ENCODE data around the gene RCVRN. TPM values are rescaled to one million over a fixed set of nuclear protein-coding genes. Genes with fewer than 3 reads are reported as not detected.

RCVRN gene
- total RNA-seq, 2 experiments from 2014 or later: not detected

GRCh38 chr17:9899280-9900043 is 5.6 kb downstream of the RCVRN start:
- DNase-seq (no peak), ATAC-seq (no peak)
- H3K27ac Mint-ChIP-seq: no peak overlapping the region
- H3K9me3 Mint-ChIP-seq (ENCODE audit: low read depth): no peaks in the 10 kb centered on the region
- peaks cover 8% of the 10 kb centered on the region for H3K27me3 Mint-ChIP-seq
- no peaks in the 10 kb centered on the region for H3K4me1 Mint-ChIP-seq
- no peaks in the 10 kb centered on the region for H3K36me3 Mint-ChIP-seq
- CTCF ChIA-PET: no interaction called here
- no peak overlapping the region for H3K4me3 Mint-ChIP-seq

DNA sequence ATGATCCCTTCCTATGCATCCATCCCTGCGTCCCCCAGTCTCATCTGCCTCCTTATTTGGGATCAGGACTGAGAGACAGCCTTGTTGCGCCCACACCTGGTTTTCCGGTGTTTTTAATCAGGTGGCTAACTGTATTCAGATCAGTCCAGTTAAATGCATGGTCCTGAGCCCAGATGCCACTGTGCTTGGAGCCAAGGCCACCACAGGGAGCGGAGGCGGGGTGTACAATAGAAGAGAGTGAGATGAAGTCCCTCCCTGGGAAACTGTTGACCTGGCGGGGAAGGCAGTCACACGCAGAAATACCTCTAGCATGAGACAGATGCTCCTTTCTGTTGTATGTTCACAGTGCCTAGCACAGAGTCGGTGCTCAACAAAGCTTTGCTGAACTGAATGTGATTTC is 6.3 kb downstream of the RCVRN start:
- CTCF ChIA-PET: no interaction called here
- H3K27ac Mint-ChIP-seq: no peak overlapping the region

DNA sequence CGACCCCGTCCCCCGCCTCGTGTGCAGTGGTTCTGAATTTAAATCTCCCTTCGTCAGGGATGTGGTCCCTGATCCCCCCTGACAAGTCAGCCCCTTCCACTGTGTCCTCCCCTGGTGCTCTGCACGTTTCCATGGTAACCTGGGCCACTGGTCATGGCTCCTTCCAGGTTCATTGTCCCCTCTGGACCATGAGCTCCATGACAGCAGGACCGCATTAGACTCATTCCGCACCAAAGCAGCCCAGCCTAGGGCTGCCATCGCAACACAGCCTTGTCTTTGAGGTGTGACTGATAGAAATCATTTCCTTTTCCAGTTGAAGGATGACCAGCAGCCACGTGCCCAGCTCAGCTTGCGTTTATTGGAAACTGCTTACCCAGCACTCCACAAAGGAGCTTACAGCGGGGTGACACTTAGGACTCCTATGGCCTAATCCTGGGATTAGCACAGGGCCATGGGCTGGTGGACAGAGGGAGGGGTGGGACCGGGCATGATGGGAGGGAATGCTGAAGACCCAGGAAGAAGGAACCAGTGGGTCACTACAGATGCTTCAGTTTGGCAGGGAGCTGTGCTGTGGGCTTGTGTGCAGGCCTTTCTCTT is 7.6 kb downstream of the RCVRN start:
- no peaks in the 10 kb centered on the region for H3K9me3 Mint-ChIP-seq (ENCODE audit: low read depth)
- CTCF ChIA-PET: no interaction called here
- H3K36me3 Mint-ChIP-seq: no peaks in the 10 kb centered on the region
- no peak overlapping the region for H3K27ac Mint-ChIP-seq
- no peaks in the 10 kb centered on the region for H3K4me1 Mint-ChIP-seq
- no peak overlapping the region for H3K4me3 Mint-ChIP-seq
- peaks cover 11% of the 10 kb centered on the region for H3K27me3 Mint-ChIP-seq
- DNase-seq: no peak
- no peak for ATAC-seq

More for the DNA sequence above, 6.3 kb downstream of the RCVRN start:
- DNase-seq (no peak), ATAC-seq (no peak)
- Mint-ChIP-seq H3K4me1 (no peaks in the 10 kb centered on the region), H3K4me3 (no peak overlapping the region), H3K9me3 (ENCODE audit: low read depth) (no peaks in the 10 kb centered on the region), H3K27me3 (peaks cover 8% of the 10 kb centered on the region), H3K36me3 (no peaks in the 10 kb centered on the region)

DNA sequence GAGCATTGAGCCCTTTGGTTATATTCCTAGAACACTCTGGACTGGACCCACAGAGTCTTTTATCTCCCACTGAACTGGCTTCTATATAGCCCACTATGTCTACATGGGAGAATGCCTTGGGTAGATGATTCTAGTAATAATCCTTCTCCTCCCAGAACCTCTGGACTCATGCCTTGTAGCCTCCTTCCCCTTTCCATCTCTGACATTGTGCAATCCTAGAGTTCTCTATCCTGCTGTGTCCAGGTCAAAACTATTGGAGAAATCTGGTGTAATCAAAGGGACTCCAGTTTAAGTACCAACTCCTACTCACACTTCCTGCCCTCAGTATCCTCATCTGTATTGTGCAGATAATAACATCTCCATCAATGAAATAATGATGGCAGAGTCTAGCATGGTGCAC is 9.1 kb downstream of the RCVRN start:
- DNase-seq (no peak), ATAC-seq (no peak)
- Mint-ChIP-seq H3K36me3 (no peaks in the 10 kb centered on the region), H3K4me1 (no peaks in the 10 kb centered on the region), H3K27me3 (peaks cover 7% of the 10 kb centered on the region), H3K4me3 (no peak overlapping the region), H3K9me3 (ENCODE audit: low read depth) (no peaks in the 10 kb centered on the region), H3K27ac (no peak overlapping the region)
- CTCF ChIA-PET: no interaction called here

DNA sequence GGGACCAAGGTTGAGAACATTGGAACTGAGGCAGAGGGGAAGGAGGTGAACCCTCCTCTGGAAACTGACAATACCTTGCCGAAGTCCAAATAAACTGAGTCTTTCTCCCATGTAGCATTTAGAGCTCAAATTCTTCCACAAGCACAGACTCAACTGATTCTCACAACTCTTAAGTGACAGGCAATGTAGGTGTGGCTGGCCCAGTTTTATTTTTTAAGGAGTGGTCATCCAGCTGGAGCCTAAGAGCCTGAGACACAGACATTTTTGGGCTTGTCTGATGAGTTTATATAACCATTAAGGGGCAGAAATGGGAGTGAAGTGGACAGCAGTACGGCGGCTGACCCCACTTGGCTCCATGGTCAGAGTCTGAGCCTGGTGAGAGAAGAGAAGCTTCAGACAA is 10.8 kb downstream of the RCVRN start:
- H3K27me3 Mint-ChIP-seq: peaks cover 3% of the 10 kb centered on the region
- no peak overlapping the region for H3K4me3 Mint-ChIP-seq
- CTCF ChIA-PET: no interaction called here
- no peaks in the 10 kb centered on the region for H3K9me3 Mint-ChIP-seq (ENCODE audit: low read depth)
- DNase-seq: no peak
- no peak overlapping the region for H3K27ac Mint-ChIP-seq
- H3K4me1 Mint-ChIP-seq: no peaks in the 10 kb centered on the region
- ATAC-seq: no peak
- no peaks in the 10 kb centered on the region for H3K36me3 Mint-ChIP-seq

GRCh38 chr17:9893411-9894012 is 11.6 kb downstream of the RCVRN start:
- Mint-ChIP-seq H3K27me3 (peaks cover 3% of the 10 kb centered on the region), H3K4me3 (no peak overlapping the region), H3K4me1 (no peaks in the 10 kb centered on the region), H3K27ac (no peak overlapping the region), H3K36me3 (no peaks in the 10 kb centered on the region), H3K9me3 (ENCODE audit: low read depth) (no peaks in the 10 kb centered on the region)
- ATAC-seq (no peak), DNase-seq (no peak)
- CTCF ChIA-PET: no interaction called here

- Mint-ChIP-seq H3K9me3 (ENCODE audit: low read depth) (no peaks in the 10 kb centered on the region), H3K36me3 (no peaks in the 10 kb centered on the region), H3K4me1 (no peaks in the 10 kb centered on the region), H3K4me3 (no peak overlapping the region), H3K27ac (no peak overlapping the region), H3K27me3 (peaks cover 3% of the 10 kb centered on the region)
- DNase-seq (no peak), ATAC-seq (no peak)
- CTCF ChIA-PET: interaction anchor here (1.6 kb wide), 1 partner anchor 11 kb away, joined by 3 read pairs; no protein-coding TSS in a partner anchor
Measured at GRCh38 chr17:9890124-9890523, 14.9 kb downstream of the RCVRN start.

DNA sequence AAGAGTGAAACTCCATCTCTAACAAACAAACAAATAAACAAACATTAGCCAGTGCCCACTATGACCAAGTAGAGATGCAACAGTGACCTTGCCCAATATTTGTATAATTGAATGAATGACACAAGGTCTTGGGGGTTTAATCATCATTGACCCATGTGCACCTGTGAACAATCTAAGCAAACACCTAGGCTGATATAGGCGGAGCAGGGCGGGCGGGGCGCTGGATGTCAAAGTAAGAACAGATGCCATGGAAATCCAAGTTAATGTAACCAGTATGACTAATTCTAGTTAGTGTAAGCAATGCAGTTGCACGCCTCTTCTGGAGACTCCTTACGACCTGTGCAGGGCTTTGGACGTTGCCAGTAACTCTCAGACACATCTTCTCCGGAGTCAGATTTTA is 17.6 kb downstream of the RCVRN start:
- peaks cover 5% of the 10 kb centered on the region for H3K9me3 Mint-ChIP-seq (ENCODE audit: low read depth)
- no peak for ATAC-seq
- H3K4me3 Mint-ChIP-seq: no peak overlapping the region
- H3K27me3 Mint-ChIP-seq: no peaks in the 10 kb centered on the region
- no peaks in the 10 kb centered on the region for H3K36me3 Mint-ChIP-seq
- no peaks in the 10 kb centered on the region for H3K4me1 Mint-ChIP-seq
- CTCF ChIA-PET: no interaction called here
- no peak overlapping the region for H3K27ac Mint-ChIP-seq
- DNase-seq: no peak

- Mint-ChIP-seq H3K9me3 (ENCODE audit: low read depth) (peaks cover 8% of the 10 kb centered on the region), H3K4me3 (no peak overlapping the region), H3K36me3 (no peaks in the 10 kb centered on the region), H3K27me3 (no peaks in the 10 kb centered on the region), H3K4me1 (no peaks in the 10 kb centered on the region), H3K27ac (no peak overlapping the region)
- ATAC-seq (no peak), DNase-seq (no peak)
- CTCF ChIA-PET: no interaction called here
Measured at GRCh38 chr17:9886141-9886930, 18.7 kb downstream of the RCVRN start.

GRCh38 chr17:9883451-9883850 is 21.6 kb downstream of the RCVRN start:
- no peak overlapping the region for H3K4me3 Mint-ChIP-seq
- no peak overlapping the region for H3K27ac Mint-ChIP-seq
- H3K27me3 Mint-ChIP-seq: no peaks in the 10 kb centered on the region
- H3K36me3 Mint-ChIP-seq: no peaks in the 10 kb centered on the region
- DNase-seq (no peak), ATAC-seq (no peak)
- CTCF ChIA-PET: no interaction called here
- no peaks in the 10 kb centered on the region for H3K4me1 Mint-ChIP-seq
- H3K9me3 Mint-ChIP-seq (ENCODE audit: low read depth): peaks cover 8% of the 10 kb centered on the region

DNA sequence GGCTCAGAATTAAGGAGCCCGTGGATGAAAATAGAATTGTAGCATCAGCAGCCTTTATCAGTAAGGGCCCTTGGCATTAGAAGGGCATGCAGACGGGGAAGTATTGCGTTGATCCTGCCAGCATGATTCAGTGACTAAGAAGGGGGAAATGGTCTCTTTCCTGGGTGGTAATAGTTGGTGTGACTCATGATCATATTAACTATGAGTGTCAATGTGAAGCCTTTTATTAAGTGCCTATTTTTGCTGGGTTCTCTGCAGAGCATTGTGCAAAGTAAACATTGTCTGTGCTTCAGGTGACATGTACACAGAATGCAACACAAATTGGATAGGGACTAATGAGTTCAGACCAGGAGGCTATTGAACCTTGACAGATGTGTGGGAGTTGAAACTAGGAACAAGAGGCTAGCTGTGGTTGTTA is 24.5 kb downstream of the RCVRN start:
- CTCF ChIA-PET: interaction anchor here (1.1 kb wide), 1 partner anchor 9 kb away, joined by 3 read pairs; no protein-coding TSS in a partner anchor
- Mint-ChIP-seq H3K36me3 (no peaks in the 10 kb centered on the region), H3K27ac (no peak overlapping the region), H3K9me3 (ENCODE audit: low read depth) (peaks cover 8% of the 10 kb centered on the region), H3K4me1 (no peaks in the 10 kb centered on the region), H3K27me3 (no peaks in the 10 kb centered on the region), H3K4me3 (no peak overlapping the region)
- ATAC-seq (no peak), DNase-seq (no peak)

DNA sequence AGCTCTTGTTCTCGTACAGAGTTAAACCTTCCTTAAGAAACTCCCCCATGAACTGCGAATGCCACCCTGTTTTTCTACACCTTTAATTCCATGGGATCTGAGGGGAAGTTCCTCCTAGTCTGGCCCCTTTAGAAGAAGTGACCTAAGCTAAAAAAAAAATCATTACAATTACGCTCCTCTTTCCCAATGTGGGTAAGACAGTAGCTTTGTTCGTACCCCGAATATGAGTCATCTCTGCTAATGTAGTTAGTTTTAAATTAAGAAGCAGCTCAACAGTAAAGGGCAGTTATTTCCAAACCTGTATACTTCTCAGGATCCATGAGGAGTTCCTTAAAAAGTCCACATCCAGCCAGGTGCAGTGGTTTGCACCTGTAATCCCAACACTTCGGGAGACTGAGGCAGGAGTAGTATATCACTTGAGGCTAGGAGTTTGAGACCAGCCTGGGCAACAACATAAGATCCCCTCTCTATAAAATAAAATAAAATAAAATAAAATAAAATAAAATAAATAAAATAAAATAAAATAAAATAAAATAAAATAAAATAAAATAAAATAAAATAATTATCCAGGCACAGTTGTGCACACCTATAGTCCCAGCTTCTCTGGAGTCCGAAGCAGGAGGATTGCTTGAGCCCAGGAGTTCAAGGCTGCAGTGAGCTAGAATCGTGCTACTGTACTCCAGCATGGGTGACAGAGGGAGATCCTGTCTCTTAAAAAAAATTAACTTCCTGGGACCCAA is 26.1 kb downstream of the RCVRN start:
- Mint-ChIP-seq H3K9me3 (ENCODE audit: low read depth) (peaks cover 8% of the 10 kb centered on the region), H3K27ac (no peak overlapping the region), H3K4me3 (no peak overlapping the region), H3K4me1 (no peaks in the 10 kb centered on the region), H3K36me3 (no peaks in the 10 kb centered on the region), H3K27me3 (no peaks in the 10 kb centered on the region)
- ATAC-seq (no peak), DNase-seq (no peak)
- CTCF ChIA-PET: interaction anchor here (1.2 kb wide), 1 partner anchor 10 kb away, joined by 3 read pairs; no protein-coding TSS in a partner anchor

GRCh38 chr17:9878356-9878755 is 26.7 kb downstream of the RCVRN start:
- Mint-ChIP-seq H3K4me1 (no peaks in the 10 kb centered on the region), H3K36me3 (no peaks in the 10 kb centered on the region), H3K4me3 (no peak overlapping the region), H3K9me3 (ENCODE audit: low read depth) (peaks cover 7% of the 10 kb centered on the region), H3K27me3 (no peaks in the 10 kb centered on the region), H3K27ac (no peak overlapping the region)
- DNase-seq (no peak), ATAC-seq (no peak)
- CTCF ChIA-PET: interaction anchor here (1.2 kb wide), 1 partner anchor 10 kb away, joined by 3 read pairs; no protein-coding TSS in a partner anchor
